Measurements from ENCODE around the gene ZDHHC14.

DNA sequence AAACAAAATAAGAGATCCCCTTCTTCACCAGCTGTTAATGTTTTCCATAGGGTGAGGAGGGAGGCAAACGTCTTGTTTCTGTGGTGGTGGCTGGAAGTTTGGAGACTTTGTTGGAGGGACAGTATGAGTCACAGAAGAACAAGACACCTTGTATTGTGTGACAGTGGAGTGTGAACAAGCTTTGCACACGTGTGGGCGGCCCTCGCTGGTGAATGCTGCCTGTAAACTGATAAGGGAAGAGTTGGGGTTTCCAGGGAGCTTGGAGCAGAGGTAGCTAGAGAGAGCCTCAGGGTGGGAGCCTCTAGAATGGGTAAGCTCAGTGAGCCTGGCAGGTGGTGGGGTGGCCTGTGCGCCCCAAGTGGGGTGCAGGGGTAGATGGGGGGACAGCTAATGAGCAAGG is 78.3 kb downstream of the ZDHHC14 start:
- TF ChIP-seq, protein P1, sequence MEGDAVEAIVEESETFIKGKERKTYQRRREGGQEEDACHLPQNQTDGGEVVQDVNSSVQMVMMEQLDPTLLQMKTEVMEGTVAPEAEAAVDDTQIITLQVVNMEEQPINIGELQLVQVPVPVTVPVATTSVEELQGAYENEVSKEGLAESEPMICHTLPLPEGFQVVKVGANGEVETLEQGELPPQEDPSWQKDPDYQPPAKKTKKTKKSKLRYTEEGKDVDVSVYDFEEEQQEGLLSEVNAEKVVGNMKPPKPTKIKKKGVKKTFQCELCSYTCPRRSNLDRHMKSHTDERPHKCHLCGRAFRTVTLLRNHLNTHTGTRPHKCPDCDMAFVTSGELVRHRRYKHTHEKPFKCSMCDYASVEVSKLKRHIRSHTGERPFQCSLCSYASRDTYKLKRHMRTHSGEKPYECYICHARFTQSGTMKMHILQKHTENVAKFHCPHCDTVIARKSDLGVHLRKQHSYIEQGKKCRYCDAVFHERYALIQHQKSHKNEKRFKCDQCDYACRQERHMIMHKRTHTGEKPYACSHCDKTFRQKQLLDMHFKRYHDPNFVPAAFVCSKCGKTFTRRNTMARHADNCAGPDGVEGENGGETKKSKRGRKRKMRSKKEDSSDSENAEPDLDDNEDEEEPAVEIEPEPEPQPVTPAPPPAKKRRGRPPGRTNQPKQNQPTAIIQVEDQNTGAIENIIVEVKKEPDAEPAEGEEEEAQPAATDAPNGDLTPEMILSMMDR (IDR thresholded peaks at IDR 0.05) = no peak
- TF ChIP-seq POLR2AphosphoS5 (IDR thresholded peaks at IDR 0.05) = no peak
- TF ChIP-seq POLR2A (IDR thresholded peaks at IDR 0.05) = no peak
